GM18873 (cell line): ENCODE results near the gene SLIT3.
"Not testable (repeated sequence)": the region's sequence is repeated elsewhere in the genome, so short reads cannot be mapped to it uniquely, and the experiment has no call there.

Source experiments
- ATAC-seq: cut with Tn5 transposase; IDR thresholded peaks from one replicate; pipeline ENCODE4 v1.9.1; 2021; ENCODE audit warnings: mild to moderate bottlenecking, moderate library complexity, moderate number of reproducible peaks; ENCODE audit not compliant: unreplicated experiment, low FRiP score

SLIT3 gene

DNA sequence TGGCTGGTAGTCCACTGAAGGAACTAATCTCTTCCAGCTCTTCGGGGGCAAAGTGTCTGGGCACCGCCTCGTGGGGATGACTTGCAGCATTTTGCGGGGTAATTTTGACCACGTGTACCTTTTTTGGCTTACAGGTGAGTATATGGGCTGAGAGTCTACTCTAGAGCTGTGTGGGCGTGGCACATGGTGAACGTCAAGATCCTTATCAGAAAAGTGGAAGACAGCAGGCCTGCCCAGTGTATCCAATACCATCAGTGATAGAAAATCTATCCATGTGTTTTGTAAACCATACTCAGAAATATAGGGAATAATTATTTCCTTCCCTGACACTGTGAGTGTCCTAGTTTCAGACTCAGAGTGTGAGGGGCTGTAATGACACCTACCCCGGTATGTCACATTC is 148.5 kb downstream of the SLIT3 start:
- ATAC-seq, result no peak

- ATAC-seq, result no peak
These were observed 149.7 kb downstream of the SLIT3 start for GRCh38 chr5:169151051-169151805.

- no peak for ATAC-seq
These were observed 150.8 kb downstream of the SLIT3 start for GRCh38 chr5:169150108-169150507.

- ATAC-seq, result no peak
These were observed 151.6 kb downstream of the SLIT3 start for GRCh38 chr5:169149317-169149716.

GRCh38 chr5:169148138-169148740 is 152.7 kb downstream of the SLIT3 start:
- no peak for ATAC-seq

DNA sequence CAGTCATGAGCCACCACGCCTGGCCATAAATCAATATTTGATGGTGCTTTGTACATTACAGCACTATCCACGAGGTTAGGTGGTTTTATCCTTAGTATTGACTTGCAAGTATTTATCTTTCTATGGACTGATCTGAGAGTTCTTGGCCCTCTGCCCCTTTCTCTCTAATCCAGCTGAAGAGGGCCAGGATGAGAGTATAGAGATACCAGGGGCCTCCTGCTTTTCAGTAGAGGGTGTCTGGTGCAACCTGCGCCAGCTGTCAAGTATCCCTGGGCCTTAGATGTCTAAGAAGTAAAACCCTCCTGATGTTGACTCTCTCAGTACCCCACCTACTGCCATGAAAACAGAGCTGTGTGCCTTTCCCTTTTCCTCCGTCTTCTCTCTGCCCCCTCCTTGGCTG is 153.4 kb downstream of the SLIT3 start:
- no peak for ATAC-seq

GRCh38 chr5:169146158-169146557 is 154.8 kb downstream of the SLIT3 start:
- ATAC-seq, result no peak

DNA sequence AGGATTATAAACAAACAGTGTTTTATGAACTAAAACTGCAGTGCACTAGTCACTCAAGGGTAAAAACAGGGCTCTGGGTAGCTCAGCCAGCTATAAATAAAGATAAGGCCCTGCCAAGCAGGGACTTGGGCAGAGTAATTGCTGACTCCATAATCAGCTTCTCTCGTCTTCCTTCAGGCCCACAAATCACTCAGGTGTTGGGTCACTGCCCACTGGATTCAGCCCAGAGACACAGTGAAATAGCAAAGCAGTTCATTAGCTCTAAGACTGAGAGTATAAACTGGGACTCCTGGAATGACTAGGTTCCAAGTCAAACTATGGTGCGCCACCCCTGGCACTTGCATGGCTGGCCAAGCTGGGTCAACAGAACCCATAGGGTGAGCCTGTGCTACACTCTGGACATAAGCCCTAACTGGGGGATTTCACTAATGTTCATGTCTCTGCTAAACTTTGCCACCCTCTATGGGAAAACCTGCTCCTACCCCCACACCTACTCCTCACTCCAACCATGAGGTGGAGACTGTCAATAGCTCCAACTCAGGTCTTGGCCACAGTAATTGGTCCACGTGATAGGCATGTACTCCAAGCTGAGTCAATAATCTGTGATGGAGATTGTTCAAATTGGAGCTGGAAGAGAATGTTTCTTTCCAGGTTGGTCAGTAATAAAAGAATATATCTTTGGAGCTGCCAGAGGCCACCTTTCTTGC is 158.5 kb downstream of the SLIT3 start:
- ATAC-seq, result no peak

GRCh38 chr5:169140215-169140614 is 160.7 kb downstream of the SLIT3 start:
- ATAC-seq, result not testable (repeated sequence)

- no peak for ATAC-seq
These were observed 161.4 kb downstream of the SLIT3 start for GRCh38 chr5:169139480-169140050.

- no peak for ATAC-seq
These were observed 167.4 kb downstream of the SLIT3 start for GRCh38 chr5:169133531-169133930.

- no peak for ATAC-seq
These were observed 168.7 kb downstream of the SLIT3 start for GRCh38 chr5:169132302-169132660.

GRCh38 chr5:169131616-169132301 is 169.2 kb downstream of the SLIT3 start:
- ATAC-seq, result no peak

GRCh38 chr5:169128679-169129078 is 172.3 kb downstream of the SLIT3 start:
- ATAC-seq, result no peak

GRCh38 chr5:169127431-169127830 is 173.5 kb downstream of the SLIT3 start:
- ATAC-seq, result no peak

GRCh38 chr5:169126481-169127021 is 174.4 kb downstream of the SLIT3 start:
- ATAC-seq, result no peak

DNA sequence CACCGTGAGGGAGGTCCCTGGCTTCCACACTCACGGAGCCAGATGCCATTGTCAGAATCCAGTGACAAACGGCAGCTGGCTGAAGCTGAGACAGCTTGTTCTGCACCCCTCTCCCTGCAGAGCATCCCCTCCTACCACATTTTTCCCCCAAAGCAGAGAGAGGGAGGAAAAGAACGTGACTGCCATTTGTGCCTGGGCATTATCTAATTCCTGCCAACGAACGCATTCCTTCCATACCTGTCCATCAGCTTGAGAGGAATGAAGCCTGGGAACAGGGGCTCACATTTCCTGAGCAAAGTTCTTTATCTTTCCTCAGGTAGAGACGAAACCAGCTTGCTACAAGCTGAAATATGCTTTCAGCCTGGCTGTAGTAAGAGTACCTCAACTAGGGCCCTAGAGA is 175.4 kb downstream of the SLIT3 start:
- no peak for ATAC-seq

- ATAC-seq, result no peak
These were observed 178.0 kb downstream of the SLIT3 start for GRCh38 chr5:169122951-169123350.

- no peak for ATAC-seq
These were observed 179.1 kb downstream of the SLIT3 start for GRCh38 chr5:169121630-169122420.
